ENCODE data around the gene DPH1.
A peak's percentile ranks its signal among the peaks of the same experiment; 100 is the strongest.

Gene DPH1

DNA sequence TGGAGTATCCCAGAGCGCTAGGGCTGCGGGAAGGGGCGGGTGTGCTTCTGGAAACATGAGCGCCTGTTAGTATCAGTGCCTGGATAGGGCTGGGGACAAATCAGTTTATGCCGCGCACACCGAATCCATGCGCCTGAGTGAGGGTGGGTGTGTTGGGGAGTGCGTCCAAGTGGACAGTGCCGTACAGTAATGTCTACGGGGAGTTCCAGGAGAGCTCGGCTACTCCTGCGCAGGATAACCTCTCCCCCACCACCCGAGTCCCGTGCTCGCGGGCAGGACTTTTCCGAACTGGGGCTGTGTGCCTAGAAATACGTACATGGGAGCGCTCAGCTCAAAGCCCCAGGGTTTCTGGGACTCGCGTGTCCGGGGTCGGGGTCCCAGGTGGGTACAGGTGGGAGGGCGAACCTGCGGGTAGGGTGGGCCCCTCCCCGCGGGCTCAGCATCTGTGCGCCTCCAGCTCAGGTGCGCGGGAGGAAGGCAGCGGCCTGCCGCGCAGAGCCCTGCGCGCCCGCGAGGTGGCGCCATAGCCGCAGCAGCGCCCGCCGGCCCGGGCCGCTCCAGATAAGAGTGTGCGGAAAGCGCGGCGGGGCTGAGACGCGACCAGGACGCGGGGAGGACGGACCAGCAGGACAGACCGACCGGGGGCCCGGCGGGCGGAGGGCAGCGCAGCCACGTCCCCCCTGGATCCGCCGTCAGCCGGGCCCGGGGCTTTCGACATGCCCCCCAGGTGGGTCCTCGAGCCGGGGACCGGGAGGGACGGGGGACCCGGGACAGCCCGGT lies 24.7 kb downstream of the DPH1 start, which contains the start of gene HIC1:
HIC1 (plus strand) TSS at position 592 of the 780 bp plus-strand sequence. CDS start 1,588 bp downstream, outside the sequence.
- Histone ChIP-seq H3K9ac (ENCODE audit: low read length) (no peak within 1 kb of the TSS), H3K4me3 (ENCODE audit: low read length) (peak within 1 kb of the TSS; percentile 39), H3K27ac (ENCODE audit: low read length) (no peak within 1 kb of the TSS), H3K36me3 (ENCODE audit: control insufficient read depth, low read depth, low read length) (no peaks in the 10 kb centered on the region), H3K9me3 (ENCODE audit: control insufficient read depth, low read depth, low read length) (no peaks in the 10 kb centered on the region), H3K4me1 (ENCODE audit: control insufficient read depth, low read depth, low read length) (no peaks in the 10 kb centered on the region), H3K27me3 (ENCODE audit: control insufficient read depth, insufficient read depth, low read length) (peaks cover 87% of the 10 kb centered on the region)

DNA sequence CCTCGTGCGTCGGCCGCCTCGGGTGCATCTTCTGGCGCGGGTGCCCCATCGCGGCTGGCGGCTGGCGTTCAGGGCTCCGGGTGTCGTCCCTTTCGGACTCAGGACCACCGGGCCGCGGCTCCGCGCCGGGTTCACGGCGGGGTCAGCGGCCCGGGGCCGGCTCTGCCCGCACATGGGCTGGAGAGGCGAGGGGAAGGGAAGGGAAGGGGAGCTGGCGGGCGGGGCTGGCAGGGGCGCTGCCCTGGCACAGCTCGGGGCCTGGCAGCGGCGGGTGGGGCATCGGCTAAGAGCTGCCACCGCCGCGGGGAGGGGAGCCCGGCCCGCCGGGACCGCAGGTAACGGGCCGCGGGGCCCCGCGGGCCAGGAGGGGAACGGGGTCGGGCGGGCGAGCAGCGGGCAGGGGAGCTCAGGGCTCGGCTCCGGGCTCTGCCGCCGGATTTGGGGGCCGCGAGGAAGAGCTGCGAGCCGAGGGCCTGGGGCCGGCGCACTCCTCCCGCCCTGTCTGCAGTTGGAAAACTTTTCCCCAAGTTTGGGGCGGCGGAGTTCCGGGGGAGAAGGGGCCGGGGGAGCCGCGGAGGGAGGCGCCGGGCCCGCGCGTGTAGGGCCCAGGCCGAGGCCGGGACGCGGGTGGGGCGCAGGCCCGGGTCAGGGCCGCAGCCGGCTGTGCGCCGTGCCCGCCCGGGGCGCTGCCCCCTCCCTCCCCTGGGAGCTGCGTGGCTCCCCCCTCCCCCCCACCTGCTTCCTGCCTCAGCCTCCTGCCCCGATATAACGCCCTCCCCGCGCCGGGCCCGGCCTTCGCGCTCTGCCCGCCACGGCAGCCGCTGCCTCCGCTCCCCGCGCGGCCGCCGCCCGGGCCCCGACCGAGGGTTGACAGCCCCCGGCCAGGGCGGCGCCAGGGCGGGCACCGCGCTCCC lies 25.6 kb downstream of the DPH1 start:
- no peaks in the 10 kb centered on the region for H3K9me3 ChIP-seq (ENCODE audit: control insufficient read depth, low read depth, low read length)
- no peaks in the 10 kb centered on the region for H3K36me3 ChIP-seq (ENCODE audit: control insufficient read depth, low read depth, low read length)
- H3K27ac ChIP-seq (ENCODE audit: low read length), result no peak overlapping the region
- H3K4me3 ChIP-seq (ENCODE audit: low read length), result peak overlapping the region; percentile 39
- no peaks in the 10 kb centered on the region for H3K4me1 ChIP-seq (ENCODE audit: control insufficient read depth, low read depth, low read length)
- H3K27me3 ChIP-seq (ENCODE audit: control insufficient read depth, insufficient read depth, low read length), result peaks cover 87% of the 10 kb centered on the region
- H3K9ac ChIP-seq (ENCODE audit: low read length), result no peak overlapping the region

DNA sequence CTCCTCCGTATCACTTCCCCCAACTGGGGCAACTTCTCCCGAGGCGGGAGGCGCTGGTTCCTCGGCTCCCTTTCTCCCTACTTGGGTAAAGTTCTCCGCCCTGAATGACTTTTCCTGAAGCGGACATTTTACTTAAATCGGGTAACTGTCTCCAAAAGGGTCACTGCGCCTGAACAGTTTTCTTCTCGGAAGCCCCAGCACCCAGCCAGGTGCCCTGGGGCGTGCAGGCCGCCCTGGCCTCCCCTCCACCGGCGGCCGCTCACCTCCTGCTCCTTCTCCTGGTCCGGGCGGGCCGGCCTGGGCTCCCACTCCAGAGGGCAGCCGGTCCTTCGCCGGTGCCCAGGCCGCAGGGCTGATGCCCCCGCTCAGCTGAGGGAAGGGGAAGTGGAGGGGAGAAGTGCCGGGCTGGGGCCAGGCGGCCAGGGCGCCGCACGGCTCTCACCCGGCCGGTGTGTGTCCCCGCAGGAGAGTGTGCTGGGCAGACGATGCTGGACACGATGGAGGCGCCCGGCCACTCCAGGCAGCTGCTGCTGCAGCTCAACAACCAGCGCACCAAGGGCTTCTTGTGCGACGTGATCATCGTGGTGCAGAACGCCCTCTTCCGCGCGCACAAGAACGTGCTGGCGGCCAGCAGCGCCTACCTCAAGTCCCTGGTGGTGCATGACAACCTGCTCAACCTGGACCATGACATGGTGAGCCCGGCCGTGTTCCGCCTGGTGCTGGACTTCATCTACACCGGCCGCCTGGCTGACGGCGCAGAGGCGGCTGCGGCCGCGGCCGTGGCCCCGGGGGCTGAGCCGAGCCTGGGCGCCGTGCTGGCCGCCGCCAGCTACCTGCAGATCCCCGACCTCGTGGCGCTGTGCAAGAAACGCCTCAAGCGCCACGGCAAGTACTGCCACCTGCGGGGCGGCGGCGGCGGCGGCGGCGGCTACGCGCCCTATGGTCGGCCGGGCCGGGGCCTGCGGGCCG lies 26.5 kb downstream of the DPH1 start:
- Histone ChIP-seq H3K9ac (ENCODE audit: low read length) (no peak overlapping the region), H3K9me3 (ENCODE audit: control insufficient read depth, low read depth, low read length) (no peaks in the 10 kb centered on the region), H3K4me3 (ENCODE audit: low read length) (no peak overlapping the region), H3K4me1 (ENCODE audit: control insufficient read depth, low read depth, low read length) (no peaks in the 10 kb centered on the region), H3K27ac (ENCODE audit: low read length) (no peak overlapping the region), H3K36me3 (ENCODE audit: control insufficient read depth, low read depth, low read length) (no peaks in the 10 kb centered on the region), H3K27me3 (ENCODE audit: control insufficient read depth, insufficient read depth, low read length) (peaks cover 78% of the 10 kb centered on the region)

DNA sequence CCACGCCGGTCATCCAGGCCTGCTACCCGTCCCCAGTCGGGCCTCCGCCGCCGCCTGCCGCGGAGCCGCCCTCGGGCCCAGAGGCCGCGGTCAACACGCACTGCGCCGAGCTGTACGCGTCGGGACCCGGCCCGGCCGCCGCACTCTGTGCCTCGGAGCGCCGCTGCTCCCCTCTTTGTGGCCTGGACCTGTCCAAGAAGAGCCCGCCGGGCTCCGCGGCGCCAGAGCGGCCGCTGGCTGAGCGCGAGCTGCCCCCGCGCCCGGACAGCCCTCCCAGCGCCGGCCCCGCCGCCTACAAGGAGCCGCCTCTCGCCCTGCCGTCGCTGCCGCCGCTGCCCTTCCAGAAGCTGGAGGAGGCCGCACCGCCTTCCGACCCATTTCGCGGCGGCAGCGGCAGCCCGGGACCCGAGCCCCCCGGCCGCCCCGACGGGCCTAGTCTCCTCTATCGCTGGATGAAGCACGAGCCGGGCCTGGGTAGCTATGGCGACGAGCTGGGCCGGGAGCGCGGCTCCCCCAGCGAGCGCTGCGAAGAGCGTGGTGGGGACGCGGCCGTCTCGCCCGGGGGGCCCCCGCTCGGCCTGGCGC lies 27.3 kb downstream of the DPH1 start:
- Histone ChIP-seq H3K36me3 (ENCODE audit: control insufficient read depth, low read depth, low read length) (no peaks in the 10 kb centered on the region), H3K4me3 (ENCODE audit: low read length) (no peak overlapping the region), H3K9ac (ENCODE audit: low read length) (no peak overlapping the region), H3K27me3 (ENCODE audit: control insufficient read depth, insufficient read depth, low read length) (peaks cover 70% of the 10 kb centered on the region), H3K9me3 (ENCODE audit: control insufficient read depth, low read depth, low read length) (no peaks in the 10 kb centered on the region), H3K4me1 (ENCODE audit: control insufficient read depth, low read depth, low read length) (peaks cover under 1% of the 10 kb centered on the region), H3K27ac (ENCODE audit: low read length) (no peak overlapping the region)

DNA sequence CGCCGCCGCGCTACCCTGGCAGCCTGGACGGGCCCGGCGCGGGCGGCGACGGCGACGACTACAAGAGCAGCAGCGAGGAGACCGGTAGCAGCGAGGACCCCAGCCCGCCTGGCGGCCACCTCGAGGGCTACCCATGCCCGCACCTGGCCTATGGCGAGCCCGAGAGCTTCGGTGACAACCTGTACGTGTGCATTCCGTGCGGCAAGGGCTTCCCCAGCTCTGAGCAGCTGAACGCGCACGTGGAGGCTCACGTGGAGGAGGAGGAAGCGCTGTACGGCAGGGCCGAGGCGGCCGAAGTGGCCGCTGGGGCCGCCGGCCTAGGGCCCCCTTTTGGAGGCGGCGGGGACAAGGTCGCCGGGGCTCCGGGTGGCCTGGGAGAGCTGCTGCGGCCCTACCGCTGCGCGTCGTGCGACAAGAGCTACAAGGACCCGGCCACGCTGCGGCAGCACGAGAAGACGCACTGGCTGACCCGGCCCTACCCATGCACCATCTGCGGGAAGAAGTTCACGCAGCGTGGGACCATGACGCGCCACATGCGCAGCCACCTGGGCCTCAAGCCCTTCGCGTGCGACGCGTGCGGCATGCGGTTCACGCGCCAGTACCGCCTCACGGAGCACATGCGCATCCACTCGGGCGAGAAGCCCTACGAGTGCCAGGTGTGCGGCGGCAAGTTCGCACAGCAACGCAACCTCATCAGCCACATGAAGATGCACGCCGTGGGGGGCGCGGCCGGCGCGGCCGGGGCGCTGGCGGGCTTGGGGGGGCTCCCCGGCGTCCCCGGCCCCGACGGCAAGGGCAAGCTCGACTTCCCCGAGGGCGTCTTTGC lies 28.0 kb downstream of the DPH1 start:
- H3K9ac ChIP-seq (ENCODE audit: low read length), result no peak overlapping the region
- H3K36me3 ChIP-seq (ENCODE audit: control insufficient read depth, low read depth, low read length), result no peaks in the 10 kb centered on the region
- H3K27ac ChIP-seq (ENCODE audit: low read length), result no peak overlapping the region
- H3K4me1 ChIP-seq (ENCODE audit: control insufficient read depth, low read depth, low read length), result peaks cover 8% of the 10 kb centered on the region
- H3K9me3 ChIP-seq (ENCODE audit: control insufficient read depth, low read depth, low read length), result no peaks in the 10 kb centered on the region
- peaks cover 66% of the 10 kb centered on the region for H3K27me3 ChIP-seq (ENCODE audit: control insufficient read depth, insufficient read depth, low read length)
- no peak overlapping the region for H3K4me3 ChIP-seq (ENCODE audit: low read length)

DNA sequence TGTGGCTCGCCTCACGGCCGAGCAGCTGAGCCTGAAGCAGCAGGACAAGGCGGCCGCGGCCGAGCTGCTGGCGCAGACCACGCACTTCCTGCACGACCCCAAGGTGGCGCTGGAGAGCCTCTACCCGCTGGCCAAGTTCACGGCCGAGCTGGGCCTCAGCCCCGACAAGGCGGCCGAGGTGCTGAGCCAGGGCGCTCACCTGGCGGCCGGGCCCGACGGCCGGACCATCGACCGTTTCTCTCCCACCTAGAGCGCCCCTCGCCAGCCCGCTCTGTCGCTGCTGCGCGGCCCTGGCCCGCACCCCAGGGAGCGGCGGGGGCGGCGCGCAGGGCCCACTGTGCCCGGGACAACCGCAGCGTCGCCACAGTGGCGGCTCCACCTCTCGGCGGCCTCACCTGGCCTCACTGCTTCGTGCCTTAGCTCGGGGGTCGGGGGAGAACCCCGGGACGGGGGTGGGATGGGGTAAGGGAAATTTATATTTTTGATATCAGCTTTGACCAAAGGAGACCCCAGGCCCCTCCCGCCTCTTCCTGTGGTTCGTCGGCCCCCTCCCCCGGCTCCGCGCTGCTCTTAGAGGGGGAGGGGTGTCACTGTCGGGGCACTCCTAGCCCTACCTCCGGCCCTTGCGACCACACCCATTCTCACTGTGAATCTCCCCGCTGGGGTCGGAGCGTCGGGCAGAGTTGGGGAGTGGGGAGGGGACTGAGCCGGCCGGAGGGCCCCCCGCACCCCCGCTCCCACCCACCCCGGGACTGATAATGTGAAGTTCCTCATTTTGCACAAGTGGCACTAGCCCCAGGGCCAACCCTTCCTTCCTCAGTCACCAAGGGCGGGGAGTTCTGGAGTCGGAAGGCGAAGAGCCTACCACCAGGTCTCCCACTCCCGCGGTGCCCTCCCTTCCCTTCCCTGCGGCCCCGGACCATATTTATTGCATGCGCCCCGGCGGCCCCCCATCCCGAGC lies 28.9 kb downstream of the DPH1 start:
- Histone ChIP-seq H3K4me1 (ENCODE audit: control insufficient read depth, low read depth, low read length) (peaks cover 16% of the 10 kb centered on the region), H3K27me3 (ENCODE audit: control insufficient read depth, insufficient read depth, low read length) (peaks cover 57% of the 10 kb centered on the region), H3K27ac (ENCODE audit: low read length) (no peak overlapping the region), H3K9me3 (ENCODE audit: control insufficient read depth, low read depth, low read length) (no peaks in the 10 kb centered on the region), H3K36me3 (ENCODE audit: control insufficient read depth, low read depth, low read length) (no peaks in the 10 kb centered on the region), H3K4me3 (ENCODE audit: low read length) (peak overlapping the region; percentile 37), H3K9ac (ENCODE audit: low read length) (no peak overlapping the region)

DNA sequence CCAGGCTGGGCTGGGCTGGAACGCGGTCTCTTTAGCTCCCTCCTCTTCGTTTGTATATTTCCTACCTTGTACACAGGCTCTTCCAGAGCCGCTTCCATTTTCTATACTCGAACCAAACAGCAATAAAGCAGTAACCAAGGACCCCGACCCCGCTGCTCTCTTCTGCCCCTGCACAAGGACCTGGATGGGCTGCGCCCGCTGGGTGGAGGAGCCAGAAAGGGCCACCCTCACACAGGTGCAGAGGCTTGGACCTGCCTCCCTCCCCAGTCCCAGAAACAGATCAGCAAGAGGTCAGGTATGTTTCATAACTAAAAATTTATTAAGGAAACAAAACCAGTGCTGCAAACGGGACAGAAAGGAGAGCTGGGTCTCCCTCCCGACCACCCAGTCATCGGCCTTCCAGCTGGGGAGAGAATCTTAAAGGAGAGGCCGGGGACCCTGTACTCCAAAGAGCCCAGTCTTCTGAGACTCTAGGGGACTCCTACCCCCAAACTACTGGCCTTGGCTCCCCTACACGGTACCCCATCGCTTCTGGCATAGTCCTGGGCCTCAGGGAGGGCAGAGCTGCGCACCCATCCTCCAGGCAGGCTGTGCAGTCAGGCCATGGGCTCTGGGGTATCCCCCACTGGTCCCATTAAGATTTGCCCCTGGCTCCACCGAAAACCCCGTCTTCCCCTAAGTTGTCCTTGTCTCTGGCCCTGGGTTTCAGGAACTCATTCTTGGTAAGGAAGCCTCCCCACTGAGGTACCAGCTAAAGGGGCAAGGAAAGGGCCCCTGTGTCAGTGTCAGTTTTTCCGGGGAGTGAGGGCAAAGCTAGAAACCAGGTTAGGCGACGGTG lies 29.8 kb downstream of the DPH1 start:
- no peaks in the 10 kb centered on the region for H3K36me3 ChIP-seq (ENCODE audit: control insufficient read depth, low read depth, low read length)
- no peak overlapping the region for H3K27ac ChIP-seq (ENCODE audit: low read length)
- H3K27me3 ChIP-seq (ENCODE audit: control insufficient read depth, insufficient read depth, low read length), result peaks cover 48% of the 10 kb centered on the region

DNA sequence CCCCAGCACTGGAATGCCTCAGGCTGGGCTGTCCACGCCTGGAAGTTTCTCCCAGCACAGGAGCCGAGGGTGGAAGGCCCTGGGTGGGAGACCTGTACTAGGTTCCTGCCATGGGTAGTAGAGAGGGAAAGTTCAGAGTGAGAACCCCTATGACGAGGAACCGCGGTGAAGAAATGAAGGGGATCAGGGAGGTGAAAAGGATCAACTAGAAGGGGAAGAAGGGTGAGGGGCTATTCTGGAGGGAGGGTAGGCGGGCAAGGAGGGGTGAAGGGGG lies 30.4 kb downstream of the DPH1 start:
- Histone ChIP-seq H3K4me3 (ENCODE audit: low read length) (no peak overlapping the region), H3K9ac (ENCODE audit: low read length) (no peak overlapping the region), H3K4me1 (ENCODE audit: control insufficient read depth, low read depth, low read length) (peaks cover 16% of the 10 kb centered on the region), H3K27ac (ENCODE audit: low read length) (no peak overlapping the region), H3K36me3 (ENCODE audit: control insufficient read depth, low read depth, low read length) (no peaks in the 10 kb centered on the region), H3K27me3 (ENCODE audit: control insufficient read depth, insufficient read depth, low read length) (peaks cover 42% of the 10 kb centered on the region), H3K9me3 (ENCODE audit: control insufficient read depth, low read depth, low read length) (no peaks in the 10 kb centered on the region)

More for the DNA sequence above, 29.8 kb downstream of the DPH1 start:
- Histone ChIP-seq H3K4me3 (ENCODE audit: low read length) (no peak overlapping the region), H3K9me3 (ENCODE audit: control insufficient read depth, low read depth, low read length) (no peaks in the 10 kb centered on the region), H3K4me1 (ENCODE audit: control insufficient read depth, low read depth, low read length) (peaks cover 16% of the 10 kb centered on the region), H3K9ac (ENCODE audit: low read length) (no peak overlapping the region)

DNA sequence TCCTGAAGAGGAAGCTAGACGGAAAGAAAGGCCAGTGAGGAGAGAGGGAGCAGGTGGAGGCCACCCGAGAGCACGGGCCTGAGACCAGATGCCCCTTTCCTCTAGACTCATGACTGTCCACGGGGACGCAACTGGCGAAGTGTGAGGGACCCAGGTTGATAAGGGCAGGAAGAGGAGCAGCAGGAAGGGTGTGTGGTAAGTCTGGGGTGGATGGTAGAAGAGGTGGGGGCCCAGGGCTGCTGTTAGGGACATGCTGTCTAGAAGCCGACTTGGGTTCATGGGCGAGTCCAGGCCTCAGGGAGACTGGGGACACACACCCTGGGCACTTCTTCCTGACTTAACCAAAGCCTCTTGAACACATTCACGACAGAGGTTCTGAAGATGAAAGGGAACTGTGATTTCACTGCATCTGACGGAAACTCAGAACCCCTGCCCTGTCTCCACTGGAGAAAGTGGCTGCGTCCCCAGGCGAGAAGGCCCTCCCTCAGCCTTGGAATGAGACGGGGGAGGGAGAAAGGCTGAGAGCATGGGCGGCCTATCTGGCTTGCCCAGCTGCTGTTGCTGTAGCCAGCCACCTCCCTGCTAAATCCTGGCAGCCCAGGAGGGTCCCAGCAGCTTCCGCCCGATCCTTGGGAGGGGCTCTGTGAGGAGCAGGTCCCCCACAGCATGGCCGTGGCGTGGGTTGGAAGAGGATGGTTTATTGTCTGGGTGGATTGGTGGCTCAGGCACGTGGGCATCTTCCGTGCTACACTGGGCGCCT lies 30.9 kb downstream of the DPH1 start:
- H3K4me3 ChIP-seq (ENCODE audit: low read length), result no peak overlapping the region
- peaks cover 16% of the 10 kb centered on the region for H3K4me1 ChIP-seq (ENCODE audit: control insufficient read depth, low read depth, low read length)
- no peaks in the 10 kb centered on the region for H3K36me3 ChIP-seq (ENCODE audit: control insufficient read depth, low read depth, low read length)
- H3K9ac ChIP-seq (ENCODE audit: low read length), result no peak overlapping the region
- H3K9me3 ChIP-seq (ENCODE audit: control insufficient read depth, low read depth, low read length), result no peaks in the 10 kb centered on the region
- H3K27me3 ChIP-seq (ENCODE audit: control insufficient read depth, insufficient read depth, low read length), result peaks cover 37% of the 10 kb centered on the region
- H3K27ac ChIP-seq (ENCODE audit: low read length), result no peak overlapping the region
